DMS 273 treated with DMSO at 0.1 percent for 48 hours (cell line): ENCODE results near the gene YTHDC2.
"Not testable (repeated sequence)": the region's sequence is repeated elsewhere in the genome, so short reads cannot be mapped to it uniquely, and the experiment has no call there.

ENCODE experiments used
- DNase-seq: peaks from one replicate; lab custom pipeline; 2025; lab: John Stamatoyannopoulos, UW

Gene YTHDC2

GRCh38 chr5:113520429-113520828, 6.9 kb downstream of the YTHDC2 start:
- DNase-seq = no peak

DNA sequence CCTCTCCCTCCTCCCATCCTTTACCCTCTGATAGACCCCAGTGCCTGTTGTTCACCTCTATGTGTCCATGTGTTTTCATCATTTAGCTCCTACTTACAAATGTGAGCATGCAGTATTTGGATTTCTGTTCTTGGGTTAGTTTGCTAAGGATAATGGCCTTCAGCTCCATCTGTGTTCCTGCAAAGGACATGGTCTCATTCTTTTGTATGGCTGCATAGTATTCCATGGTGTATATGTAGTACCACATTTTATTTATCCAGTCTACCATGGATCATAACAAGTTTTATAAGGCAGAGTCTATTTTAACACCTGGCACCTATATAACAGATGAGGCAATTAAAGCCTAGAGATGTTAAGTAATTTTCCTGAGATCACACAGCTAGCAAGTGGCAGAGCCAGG, 7.4 kb downstream of the YTHDC2 start:
- DNase-seq = no peak

DNA sequence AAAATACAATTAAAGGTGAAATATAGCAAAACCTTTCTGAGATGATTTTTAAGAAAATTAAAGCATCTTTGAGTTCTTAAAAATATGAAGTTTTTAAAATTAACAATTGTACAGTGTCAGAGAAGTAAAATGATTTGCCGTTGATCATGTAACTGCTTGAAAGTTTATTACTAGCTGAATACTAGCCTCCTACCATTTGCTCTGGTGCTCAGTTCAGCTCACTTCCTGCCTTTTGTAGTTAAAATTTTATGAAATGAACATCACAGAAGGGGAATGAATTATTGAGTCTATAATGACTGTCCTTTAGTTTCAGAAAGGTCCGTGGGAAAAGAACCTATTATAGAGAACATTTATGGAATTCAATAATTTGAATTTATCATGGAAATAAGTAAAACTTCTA, 9.7 kb downstream of the YTHDC2 start:
- DNase-seq = no peak

- no peak for DNase-seq
Measured at GRCh38 chr5:113524927-113525326, 11.4 kb downstream of the YTHDC2 start.

DNA sequence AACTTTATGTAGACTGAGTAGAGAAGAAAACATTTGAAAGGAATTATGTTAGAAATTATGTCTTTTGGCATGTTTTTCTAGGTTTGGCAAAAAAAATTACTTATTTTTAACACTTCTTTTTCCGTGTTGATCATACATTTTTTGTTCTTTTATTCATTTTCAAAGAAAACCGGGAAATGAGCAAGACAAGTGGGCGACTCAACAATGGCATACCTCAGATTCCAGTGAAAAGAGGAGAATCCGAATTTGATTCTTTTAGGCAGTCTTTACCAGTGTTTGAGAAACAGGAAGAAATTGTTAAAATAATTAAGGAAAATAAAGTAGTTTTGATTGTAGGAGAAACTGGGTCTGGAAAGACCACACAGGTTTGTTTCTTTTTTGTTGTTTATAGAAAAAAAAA, 12.9 kb downstream of the YTHDC2 start:
- DNase-seq = no peak

DNA sequence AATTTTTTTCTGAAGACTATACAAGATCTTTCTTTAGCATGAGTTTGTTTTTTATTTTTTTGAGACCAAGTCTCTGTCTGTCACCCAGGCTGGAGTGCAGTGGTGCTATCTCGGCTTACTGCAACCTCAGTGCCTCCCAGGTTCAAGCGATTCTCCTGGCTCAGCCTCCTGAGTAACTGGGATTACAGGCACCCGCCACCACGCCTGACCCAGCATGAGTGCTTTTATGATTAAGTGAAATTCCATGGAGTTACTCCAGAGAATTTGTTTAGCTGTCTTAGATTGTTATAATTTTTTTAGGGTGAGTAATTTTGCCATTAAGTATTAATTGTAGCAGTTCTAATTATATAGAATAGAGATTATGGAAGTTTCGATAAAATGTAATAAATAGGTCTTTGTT, 14.3 kb downstream of the YTHDC2 start:
- no peak for DNase-seq

DNA sequence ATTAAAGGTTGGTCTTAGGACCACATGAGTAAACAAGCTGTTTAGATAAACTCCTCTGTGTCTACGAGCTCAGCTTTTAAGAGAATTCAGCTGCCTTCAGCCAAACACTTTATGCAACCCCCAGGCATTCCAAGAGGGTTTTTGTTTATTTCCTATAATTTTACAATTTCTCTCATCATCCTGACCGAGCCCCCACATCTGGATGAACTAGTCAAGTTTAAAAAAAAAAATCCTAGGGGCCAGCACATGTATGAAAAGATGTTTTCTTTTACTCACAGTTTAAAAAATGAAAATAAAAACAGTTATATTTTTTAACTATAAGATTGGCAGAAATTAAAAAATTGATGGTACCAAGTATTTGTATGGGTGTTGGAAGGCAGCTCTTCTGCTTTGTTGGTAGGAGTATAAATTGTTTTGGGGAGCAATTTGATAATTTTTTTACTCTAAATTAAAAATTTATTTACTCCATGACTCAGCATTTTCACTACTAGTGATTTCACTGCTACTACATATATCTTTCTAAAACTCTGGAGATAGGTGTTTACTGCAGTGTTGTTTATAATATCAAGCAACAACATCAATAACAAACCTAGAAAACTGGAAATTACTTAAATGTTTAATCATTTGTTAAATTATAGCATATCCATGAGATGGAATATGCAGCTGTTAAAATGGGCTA, 18.1 kb downstream of the YTHDC2 start:
- no peak for DNase-seq

DNA sequence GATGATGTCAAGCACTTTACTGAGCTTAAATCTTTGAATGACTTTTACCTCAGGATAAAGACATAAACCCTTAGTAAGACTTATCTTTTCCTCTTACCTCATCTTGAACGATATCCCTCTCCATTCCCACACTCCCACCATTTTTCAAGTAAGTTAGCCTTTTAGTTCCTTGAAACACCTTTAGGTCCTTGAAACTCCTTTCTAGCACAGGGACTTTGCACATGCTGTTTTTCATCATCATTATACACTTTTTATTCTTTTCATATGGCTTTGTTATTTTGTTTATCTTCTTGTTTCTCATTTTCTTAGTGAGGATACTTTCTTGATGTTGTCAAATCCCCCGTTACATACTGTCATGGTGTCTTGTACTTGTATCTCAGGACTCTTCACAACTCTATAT, 24.8 kb downstream of the YTHDC2 start:
- no peak for DNase-seq

GRCh38 chr5:113546703-113547183, 33.2 kb downstream of the YTHDC2 start:
- DNase-seq = no peak

- no peak for DNase-seq
Measured at GRCh38 chr5:113548396-113548795, 34.9 kb downstream of the YTHDC2 start.

DNA sequence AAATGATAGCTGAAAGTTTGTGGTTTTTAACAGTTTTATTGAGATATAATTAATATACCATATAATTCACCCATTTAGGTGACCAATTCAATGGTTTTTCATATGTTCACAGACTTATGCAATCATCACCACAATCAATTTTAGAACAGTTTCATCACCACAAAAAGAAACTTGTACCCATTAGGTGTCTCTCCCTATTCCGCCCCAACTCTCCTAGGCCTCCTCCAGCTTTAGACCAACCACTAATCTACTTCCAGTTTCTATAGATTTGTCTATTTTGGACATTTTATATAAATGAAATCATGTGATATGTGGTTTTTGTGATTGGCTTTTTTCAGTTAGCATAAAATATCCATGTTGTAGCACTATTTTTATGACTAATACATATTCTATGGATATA, 38.6 kb downstream of the YTHDC2 start:
- no peak for DNase-seq

DNA sequence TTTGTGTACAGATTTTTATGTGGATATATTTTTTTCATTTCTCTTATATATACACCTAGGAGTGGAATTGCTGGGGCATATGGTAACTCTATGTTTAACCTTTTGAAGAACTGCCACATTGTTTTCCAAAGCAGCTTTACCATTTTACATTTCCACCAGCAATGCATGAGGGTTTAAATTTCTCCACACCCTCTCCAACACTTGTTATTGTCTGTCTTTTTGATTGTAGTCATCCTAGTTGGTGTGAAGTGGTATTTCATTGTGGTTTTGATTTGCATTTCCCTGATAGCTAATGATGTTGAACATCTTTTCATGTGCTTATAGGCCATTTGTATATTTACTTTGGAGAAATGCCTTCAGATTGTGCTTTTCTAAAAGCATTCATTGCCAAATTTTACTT, 39.1 kb downstream of the YTHDC2 start:
- DNase-seq = no peak

DNA sequence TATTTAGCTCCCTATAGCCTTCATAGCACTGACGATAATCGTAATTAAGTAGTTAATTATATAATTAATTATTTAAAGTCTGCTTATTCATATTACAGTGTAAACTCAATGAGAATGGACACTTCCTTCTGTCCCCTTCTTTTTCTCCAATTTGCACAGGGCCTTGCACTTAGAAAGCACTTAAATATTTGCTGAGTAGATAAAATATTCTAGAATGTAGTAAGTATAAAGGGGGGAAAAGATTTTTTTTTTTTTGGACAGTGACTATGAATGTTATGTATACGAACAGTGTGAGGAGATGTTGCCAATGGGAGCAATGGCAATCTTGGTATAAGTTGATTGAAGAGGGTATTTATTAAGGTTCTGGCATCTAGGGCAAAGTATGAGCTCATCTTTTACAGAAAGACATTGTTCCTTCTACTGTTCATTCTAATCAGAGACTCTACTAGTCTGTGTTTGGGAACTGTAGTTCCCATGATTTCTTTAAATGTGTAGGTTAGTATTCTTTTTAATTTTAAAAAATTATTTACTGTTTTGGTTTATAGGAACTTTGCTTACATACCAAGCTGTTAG, 49.4 kb downstream of the YTHDC2 start:
- no peak for DNase-seq

GRCh38 chr5:113569396-113569795, 55.9 kb downstream of the YTHDC2 start:
- no peak for DNase-seq

GRCh38 chr5:113572716-113573115, 59.2 kb downstream of the YTHDC2 start:
- no peak for DNase-seq

- DNase-seq = no peak
Measured at GRCh38 chr5:113574417-113574816, 60.9 kb downstream of the YTHDC2 start.

DNA sequence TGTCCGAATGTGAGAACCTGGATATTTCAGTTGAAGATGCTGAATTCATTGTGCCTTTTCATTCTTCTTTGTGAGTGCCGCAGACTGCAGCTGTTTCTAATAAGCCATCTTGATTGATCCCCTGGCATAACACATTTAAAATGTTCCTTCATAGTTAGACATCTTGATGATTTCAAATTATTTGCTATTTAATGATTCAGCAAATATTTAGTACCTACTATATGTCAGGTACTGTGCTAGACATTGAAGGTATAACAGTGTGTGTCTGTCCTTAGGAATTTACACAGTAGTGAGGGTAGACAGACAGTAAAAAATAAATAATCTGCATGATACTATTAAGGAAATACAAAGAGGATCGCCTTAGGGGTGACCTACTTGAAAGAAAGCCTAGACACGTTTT, 61.6 kb downstream of the YTHDC2 start:
- DNase-seq = no peak

- no peak for DNase-seq
Measured at GRCh38 chr5:113578091-113578490, 64.6 kb downstream of the YTHDC2 start.

- peak; percentile 12 for DNase-seq
Measured at GRCh38 chr5:113581388-113581787, 67.9 kb downstream of the YTHDC2 start.

- no peak for DNase-seq
Measured at GRCh38 chr5:113598150-113598549, 84.7 kb downstream of the YTHDC2 start.

DNA sequence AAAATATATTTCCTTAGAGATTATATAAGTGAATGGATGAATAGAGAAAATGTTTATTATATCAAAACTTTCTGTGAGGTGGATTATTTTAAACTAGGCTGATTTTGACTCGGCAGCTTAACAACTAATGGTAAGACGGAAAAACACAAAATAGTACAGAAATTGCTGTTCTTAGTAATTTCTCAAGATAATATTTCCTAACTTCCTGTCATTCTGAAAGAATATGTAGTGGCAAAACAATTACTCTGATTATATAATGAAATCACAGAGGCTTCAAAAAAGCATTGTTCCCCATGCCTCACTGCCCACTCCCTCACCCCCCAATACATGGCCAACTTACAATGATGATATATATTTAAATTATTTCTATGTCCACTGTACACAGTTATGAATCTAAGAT, 85.4 kb downstream of the YTHDC2 start:
- no peak for DNase-seq

DNA sequence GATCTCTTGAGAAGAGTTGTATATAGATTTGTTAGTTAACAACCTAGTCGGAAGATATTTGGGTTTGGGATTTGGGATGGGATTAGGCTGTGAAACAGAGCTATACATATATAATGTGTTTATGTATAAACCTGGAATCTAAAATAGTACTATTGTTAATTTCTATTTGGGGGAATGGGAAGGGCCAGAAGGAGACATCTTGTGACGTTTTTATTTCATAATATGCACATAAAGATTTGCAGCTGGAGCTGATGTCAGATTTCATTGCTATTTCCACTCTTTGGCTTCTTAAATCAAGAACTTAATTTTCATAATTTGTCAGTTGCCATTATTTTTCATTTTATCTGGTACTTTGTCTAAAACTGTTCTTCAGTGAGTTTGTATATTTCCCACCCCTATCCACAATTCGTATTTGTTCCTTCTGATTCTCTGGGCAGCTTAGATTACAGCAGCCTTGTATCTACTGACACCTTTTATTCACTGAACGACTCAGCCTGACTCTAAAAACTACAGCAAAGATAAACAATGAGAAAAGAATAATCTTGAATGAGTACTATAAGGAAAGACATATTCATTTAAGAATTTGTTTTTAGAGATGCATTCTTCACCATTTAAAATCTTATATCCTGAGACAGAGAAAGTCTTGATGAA, 86.9 kb downstream of the YTHDC2 start:
- no peak for DNase-seq

GRCh38 chr5:113601423-113601822, 87.9 kb downstream of the YTHDC2 start:
- DNase-seq = no peak

- not testable (repeated sequence) for DNase-seq
Measured at GRCh38 chr5:113603246-113603645, 89.8 kb downstream of the YTHDC2 start.
